B cell (primary cell): ENCODE measurements around the gene SMIM10L2A. TPM values are rescaled to one million over a fixed set of nuclear protein-coding genes. Genes with fewer than 3 reads are reported as not detected.

Experiments used
- ATAC-seq: fragments of 200-7000 bp; cut with Tn5 transposase; one replicate; pipeline ENCODE4 v1.10.0; 2021; ENCODE audit warnings: low read depth, mild to moderate bottlenecking, moderate number of reproducible peaks, moderate library complexity
- CTCF ChIA-PET: fragments of 350-600 bp; sonication (Branson Sonifier 250); formaldehyde crosslinking; loops from one replicate; lab custom pipeline; 2021; ENCODE audit warnings: antibody characterized with exemption, inconsistent platforms; lab: Charles Lee
- POLR2A ChIA-PET: fragments of 350-600 bp; sonication (Branson Sonifier 250); formaldehyde crosslinking; loops from one replicate; lab custom pipeline; 2021; ENCODE audit warnings: antibody characterized with exemption; lab: Charles Lee
- DNase-seq: peaks from one replicate; pipeline ENCODE4 v3.0.0; 2013
- H2AFZ ChIP-seq: 2 replicates; pipeline ENCODE4 v1.6.1; 2012; ENCODE audit warnings: mild to moderate bottlenecking, low read depth, low read length; ENCODE audit not compliant: insufficient read depth, poor library complexity, severe bottlenecking
- H3K27ac ChIP-seq, 2 donors: 1 replicate in 1 of 2; 2 replicates in 1 of 2; pipeline ENCODE4 v1.5.1; 2012 to 2013; ENCODE audit warnings: low read length in 2 of 2, mild to moderate bottlenecking in 2 of 2, moderate library complexity in 1 of 2
- H3K27me3 ChIP-seq, 4 experiments: fragments of 200-600 bp in 1 of 4; sonication (generic) in 1 of 4; replicated peaks in 1 of 4; 1 replicate in 2 of 4; 2 replicates in 2 of 4; pipeline versions ENCODE4 v1.6.1 to v1.7.0; 2013 to 2016; ENCODE audit warnings: low read length in 3 of 4, mild to moderate bottlenecking in 2 of 4, mixed read lengths in 1 of 4, moderate library complexity in 1 of 4; ENCODE audit not compliant: insufficient read depth in 4 of 4, control insufficient read depth in 3 of 4; ENCODE audit errors: control extremely low read depth in 1 of 4
- H3K36me3 ChIP-seq, 2 experiments: replicated peaks in 1 of 2; 1 replicate in 1 of 2; 2 replicates in 1 of 2; pipeline versions ENCODE4 v1.6.1 to v1.7.1; 2013; ENCODE audit warnings: low read length in 1 of 2; ENCODE audit not compliant: insufficient read depth in 2 of 2, control insufficient read depth in 1 of 2; ENCODE audit errors: control extremely low read depth in 1 of 2, extremely low read depth in 1 of 2
- H3K4me1 ChIP-seq, 2 donors: fragments of 200-600 bp in 1 of 2; sonication (generic) in 1 of 2; 1 replicate in 1 of 2; 2 replicates in 1 of 2; pipeline versions ENCODE4 v1.5.1 to v1.6.1; 2013 to 2017; ENCODE audit warnings: low read length in 2 of 2; ENCODE audit not compliant: control insufficient read depth in 2 of 2, insufficient read depth in 2 of 2
- H3K4me2 ChIP-seq: replicated peaks from 2 replicates; pipeline ENCODE3; 2012; ENCODE audit warnings: mild to moderate bottlenecking, low read depth, low read length; ENCODE audit not compliant: poor library complexity, severe bottlenecking
- H3K4me3 ChIP-seq, 5 experiments: fragments of 200-600 bp in 1 of 5; sonication (generic) in 1 of 5; 1 replicate in 3 of 5; 2 replicates in 2 of 5; pipeline versions ENCODE4 v1.5.1 to v1.7.0; 2011 to 2016; ENCODE audit warnings: low read length in 4 of 5, mild to moderate bottlenecking in 4 of 5, low read depth in 2 of 5, control low read depth in 1 of 5, moderate library complexity in 1 of 5; ENCODE audit not compliant: insufficient read depth in 1 of 5; ENCODE audit errors: control extremely low read depth in 1 of 5, extremely low read depth in 1 of 5
- H3K79me2 ChIP-seq: fragments of 200-600 bp; sonication (generic); one replicate; pipeline ENCODE4 v1.6.0; 2016; ENCODE audit warnings: low read length; ENCODE audit not compliant: control insufficient read depth, insufficient read depth
- H3K9ac ChIP-seq: fragments of 200-600 bp; sonication (generic); 2 replicates; pipeline ENCODE4 v1.6.1; 2017; ENCODE audit warnings: mild to moderate bottlenecking, low read length, moderate library complexity
- H3K9me3 ChIP-seq, 3 donors: one replicate each; pipeline versions ENCODE4 v1.6.1 to v1.7.1; 2013; ENCODE audit warnings: low read length in 2 of 3; ENCODE audit not compliant: control insufficient read depth in 2 of 3, insufficient read depth in 1 of 3; ENCODE audit errors: control extremely low read depth in 1 of 3
- H4K20me1 ChIP-seq: 2 replicates; pipeline ENCODE4 v1.6.0; 2012; ENCODE audit warnings: mild to moderate bottlenecking, low read length; ENCODE audit not compliant: insufficient read depth, control insufficient read depth, poor library complexity, severe bottlenecking
- H3K27ac Mint-ChIP-seq: one replicate; pipeline ENCODE4 v1.8.0; 2021; ENCODE audit warnings: mixed read lengths
- H3K27me3 Mint-ChIP-seq: one replicate; pipeline ENCODE4 v1.8.0; 2021; ENCODE audit warnings: mixed read lengths
- H3K4me1 Mint-ChIP-seq: one replicate; pipeline ENCODE4 v1.8.0; 2021; ENCODE audit warnings: mixed read lengths
- H3K4me3 Mint-ChIP-seq: one replicate; pipeline ENCODE4 v1.8.0; 2021; ENCODE audit warnings: mixed read lengths
- H3K9me3 Mint-ChIP-seq: one replicate; pipeline ENCODE4 v1.8.0; 2022; ENCODE audit warnings: mixed read lengths; ENCODE audit not compliant: insufficient read depth
- EZH2 ChIP-seq: IDR thresholded peaks from 2 replicates; pipeline ENCODE4 v1.6.1; 2012; ENCODE audit warnings: borderline replicate concordance, low read depth, mild to moderate bottlenecking, moderate library complexity, low read length; ENCODE audit not compliant: insufficient read depth, poor library complexity, severe bottlenecking
- WGBS: methylation state at CpG from one replicate; pipeline ENCODE4 v1.1.5; 2013; ENCODE audit warnings: missing lambda C conversion rate; ENCODE audit not compliant: insufficient coverage; 5-methylcytosine and 5-hydroxymethylcytosine counted together
- intact Hi-C: fragments of 100-400 bp; cut with micrococcal nuclease; formaldehyde crosslinking; loops from one replicate; pipeline ENCODE4 v1.10.0; 2022
- polyA plus RNA-seq: library from polyadenylated mRNA; depleted of rRNA; stranded (reverse); fragments of >200 nt; gene quantifications from 2 replicates; pipeline ENCODE4 v1.2.3, GENCODE V29; 2012
- total RNA-seq, 2 donors: library from RNA; stranded (reverse); fragments of 120-200 nt in 1 of 2; gene quantifications; 1 replicate in 1 of 2; 2 replicates in 1 of 2; pipeline versions ENCODE4 v1.2.3 to v1.2.4, GENCODE V29; 2013 to 2022
- TF ChIP-seq, protein P1 (sequence below): fragments of 200-600 bp; IDR thresholded peaks from one replicate; pipeline ENCODE4 v1.8.0; 2022; ENCODE audit warnings: antibody characterized with exemption, mild to moderate bottlenecking

The SMIM10L2A gene
- total and polyA plus RNA-seq, 2 donors (not counting 1 experiment from before 2014, with no cell fraction given), result 0.25 to 0.76 TPM

DNA sequence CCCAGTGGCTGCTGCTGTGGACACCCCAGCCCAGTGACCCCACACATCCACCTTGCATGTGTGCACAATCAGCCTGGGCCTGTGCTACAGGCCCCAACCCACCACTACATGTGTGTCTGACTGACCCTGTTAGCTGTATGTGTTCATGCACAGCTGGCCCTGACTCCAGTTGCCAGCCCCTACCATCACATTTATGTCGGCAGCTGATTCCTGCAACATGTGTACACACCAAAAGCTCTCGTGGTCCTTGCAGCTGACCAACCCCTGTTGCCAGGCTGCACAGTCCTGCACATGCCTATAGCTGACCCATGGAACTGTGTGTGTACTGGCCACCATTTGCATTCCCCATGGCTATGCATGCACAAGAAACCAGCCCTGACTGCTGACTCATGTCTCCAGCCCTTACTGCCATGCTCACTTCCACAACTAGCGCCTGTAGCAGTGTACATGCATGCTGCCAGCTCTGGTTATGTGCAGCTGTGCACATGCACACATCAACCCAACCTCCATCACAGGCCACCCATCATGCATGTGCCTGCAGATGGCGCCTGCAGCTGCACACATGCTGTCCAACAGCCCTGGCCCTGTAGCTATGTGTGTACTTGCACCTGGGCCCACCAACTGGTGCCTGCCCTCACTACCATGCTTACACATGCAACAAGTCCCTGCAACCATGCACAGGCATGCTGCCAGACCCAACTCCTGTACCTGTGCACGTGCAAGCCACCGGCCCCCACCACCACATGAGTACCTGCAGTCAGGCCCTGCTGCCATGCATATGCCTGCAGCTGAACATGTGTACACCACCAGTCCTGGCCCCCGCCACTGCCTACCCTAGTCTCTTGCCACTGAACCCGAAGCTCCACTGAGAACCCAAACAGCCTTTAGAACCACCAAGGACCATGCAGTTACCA, 28.1 kb downstream of the SMIM10L2A start:
- DNase-seq, result no peak
- H3K79me2 ChIP-seq, result no peaks in the 10 kb centered on the region
- H3K36me3 ChIP-seq, result no peaks in the 10 kb centered on the region
- no peaks in the 10 kb centered on the region for H3K27me3 ChIP-seq
- Mint-ChIP-seq H3K9me3 (no peaks in the 10 kb centered on the region), H3K27me3 (no peaks in the 10 kb centered on the region), H3K4me3 (no peak overlapping the region), H3K4me1 (no peaks in the 10 kb centered on the region), H3K27ac (no peak overlapping the region)
- H3K27ac ChIP-seq, result no peak overlapping the region
- ATAC-seq, result no peak
- no peak overlapping the region for H3K9ac ChIP-seq
- POLR2A ChIA-PET, result no interaction called here
- TF ChIP-seq, protein P1, sequence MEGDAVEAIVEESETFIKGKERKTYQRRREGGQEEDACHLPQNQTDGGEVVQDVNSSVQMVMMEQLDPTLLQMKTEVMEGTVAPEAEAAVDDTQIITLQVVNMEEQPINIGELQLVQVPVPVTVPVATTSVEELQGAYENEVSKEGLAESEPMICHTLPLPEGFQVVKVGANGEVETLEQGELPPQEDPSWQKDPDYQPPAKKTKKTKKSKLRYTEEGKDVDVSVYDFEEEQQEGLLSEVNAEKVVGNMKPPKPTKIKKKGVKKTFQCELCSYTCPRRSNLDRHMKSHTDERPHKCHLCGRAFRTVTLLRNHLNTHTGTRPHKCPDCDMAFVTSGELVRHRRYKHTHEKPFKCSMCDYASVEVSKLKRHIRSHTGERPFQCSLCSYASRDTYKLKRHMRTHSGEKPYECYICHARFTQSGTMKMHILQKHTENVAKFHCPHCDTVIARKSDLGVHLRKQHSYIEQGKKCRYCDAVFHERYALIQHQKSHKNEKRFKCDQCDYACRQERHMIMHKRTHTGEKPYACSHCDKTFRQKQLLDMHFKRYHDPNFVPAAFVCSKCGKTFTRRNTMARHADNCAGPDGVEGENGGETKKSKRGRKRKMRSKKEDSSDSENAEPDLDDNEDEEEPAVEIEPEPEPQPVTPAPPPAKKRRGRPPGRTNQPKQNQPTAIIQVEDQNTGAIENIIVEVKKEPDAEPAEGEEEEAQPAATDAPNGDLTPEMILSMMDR, result no peak
- TF ChIP-seq EZH2, result no peak
- H3K4me1 ChIP-seq, result no peaks in the 10 kb centered on the region
- WGBS, result 96% methylated on average over 3 of the region's 8 CpGs
- H3K9me3 ChIP-seq, result no peaks in the 10 kb centered on the region
- H2AFZ ChIP-seq, result no peak overlapping the region
- CTCF ChIA-PET, result no interaction called here
- H3K4me2 ChIP-seq, result no peak overlapping the region
- intact Hi-C loops, result no loop called here
- no peak overlapping the region for H3K4me3 ChIP-seq
- H4K20me1 ChIP-seq, result no peaks in the 10 kb centered on the region

DNA sequence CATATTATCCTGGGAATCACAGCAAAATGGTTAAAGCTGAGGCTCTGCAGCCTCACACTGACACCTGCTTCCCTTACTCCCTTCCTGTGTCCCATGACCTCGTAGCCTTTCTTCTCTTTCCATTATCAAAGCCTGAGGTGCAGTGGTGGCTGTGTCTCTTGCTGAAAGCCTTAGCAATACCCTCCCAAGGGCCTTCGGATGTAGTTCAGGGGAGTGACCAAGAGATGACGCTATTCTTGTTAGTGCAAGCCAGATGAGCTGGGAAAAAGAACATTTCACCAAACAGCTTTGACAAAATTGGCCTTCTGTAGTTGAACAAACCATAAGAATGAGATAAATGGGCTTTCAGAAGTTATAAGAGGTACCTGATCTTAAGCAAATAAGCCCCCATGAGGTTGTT, 31.6 kb downstream of the SMIM10L2A start:
- Histone ChIP-seq H3K79me2 (no peaks in the 10 kb centered on the region), H3K4me3 (no peak overlapping the region), H3K27ac (no peak overlapping the region), H3K9me3 (no peaks in the 10 kb centered on the region), H3K27me3 (no peaks in the 10 kb centered on the region), H3K4me1 (no peaks in the 10 kb centered on the region), H3K4me2 (no peak overlapping the region), H2AFZ (no peak overlapping the region), H4K20me1 (no peaks in the 10 kb centered on the region), H3K9ac (no peak overlapping the region), H3K36me3 (no peaks in the 10 kb centered on the region)
- TF ChIP-seq EZH2, result no peak
- TF ChIP-seq, protein P1, result no peak
- H3K4me3 Mint-ChIP-seq, result no peak overlapping the region
- H3K4me1 Mint-ChIP-seq, result no peaks in the 10 kb centered on the region
- H3K27ac Mint-ChIP-seq, result no peak overlapping the region
- ChIA-PET POLR2A (no interaction called here), CTCF (no interaction called here)
- H3K9me3 Mint-ChIP-seq, result no peaks in the 10 kb centered on the region
- WGBS, result no CpG with 5 or more reads among the region's 3 CpGs
- intact Hi-C loops, result no loop called here
- H3K27me3 Mint-ChIP-seq, result peaks cover 5% of the 10 kb centered on the region
- ATAC-seq (no peak), DNase-seq (no peak)
